Measurements from ENCODE around the gene PRDM2.

DNA sequence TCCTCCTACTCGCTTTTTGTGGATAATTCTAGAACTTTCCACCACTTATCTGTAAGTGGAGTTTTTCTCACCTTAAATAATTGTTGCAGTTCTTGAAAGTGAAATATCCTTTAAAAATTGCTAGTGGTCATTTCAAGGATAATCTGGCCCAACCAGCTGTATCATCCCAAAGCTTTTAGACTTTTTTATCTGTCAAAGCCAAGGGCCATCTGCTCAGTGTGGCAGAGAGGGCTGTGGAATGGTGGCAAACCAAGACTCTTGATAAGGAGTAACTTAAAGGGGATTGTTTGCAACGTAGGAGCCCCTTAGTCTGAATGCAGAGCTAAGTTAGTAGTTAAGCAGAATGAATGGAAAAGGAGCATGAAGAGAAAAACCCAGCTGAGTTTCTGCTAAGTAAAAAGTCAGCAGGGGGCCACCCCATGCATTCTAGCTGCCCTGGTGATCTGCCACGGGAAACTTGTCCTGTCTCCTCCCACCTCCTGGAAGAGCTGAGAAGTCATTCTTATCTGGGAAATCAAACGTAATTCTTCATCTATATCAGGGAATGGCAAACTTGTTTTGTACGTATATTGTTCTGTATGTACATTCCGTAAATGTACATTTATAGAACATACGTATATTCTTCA lies 169.3 kb downstream of the PRDM2 start:
- no peak for TF ChIP-seq POLR2A (IDR thresholded peaks at IDR 0.05)
- TF ChIP-seq, protein P1, sequence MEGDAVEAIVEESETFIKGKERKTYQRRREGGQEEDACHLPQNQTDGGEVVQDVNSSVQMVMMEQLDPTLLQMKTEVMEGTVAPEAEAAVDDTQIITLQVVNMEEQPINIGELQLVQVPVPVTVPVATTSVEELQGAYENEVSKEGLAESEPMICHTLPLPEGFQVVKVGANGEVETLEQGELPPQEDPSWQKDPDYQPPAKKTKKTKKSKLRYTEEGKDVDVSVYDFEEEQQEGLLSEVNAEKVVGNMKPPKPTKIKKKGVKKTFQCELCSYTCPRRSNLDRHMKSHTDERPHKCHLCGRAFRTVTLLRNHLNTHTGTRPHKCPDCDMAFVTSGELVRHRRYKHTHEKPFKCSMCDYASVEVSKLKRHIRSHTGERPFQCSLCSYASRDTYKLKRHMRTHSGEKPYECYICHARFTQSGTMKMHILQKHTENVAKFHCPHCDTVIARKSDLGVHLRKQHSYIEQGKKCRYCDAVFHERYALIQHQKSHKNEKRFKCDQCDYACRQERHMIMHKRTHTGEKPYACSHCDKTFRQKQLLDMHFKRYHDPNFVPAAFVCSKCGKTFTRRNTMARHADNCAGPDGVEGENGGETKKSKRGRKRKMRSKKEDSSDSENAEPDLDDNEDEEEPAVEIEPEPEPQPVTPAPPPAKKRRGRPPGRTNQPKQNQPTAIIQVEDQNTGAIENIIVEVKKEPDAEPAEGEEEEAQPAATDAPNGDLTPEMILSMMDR (IDR thresholded peaks at IDR 0.05) = no peak
